H9 (cell line): ENCODE measurements around the gene LYRM2. TPM values are rescaled to one million over a fixed set of nuclear protein-coding genes. Genes with fewer than 3 reads are reported as not detected.

Experiments used
- DNase-seq: peaks from one replicate; pipeline ENCODE4 v3.0.0-alpha.2; 2017
- H2AFZ ChIP-seq: one replicate; pipeline ENCODE4 v1.6.1; 2013; ENCODE audit warnings: mild to moderate bottlenecking, low read length, control low read depth, moderate library complexity
- H2AK5ac ChIP-seq: 2 replicates; pipeline ENCODE4 v1.6.1; 2013; ENCODE audit warnings: low read length, control low read depth, mixed read lengths; ENCODE audit not compliant: insufficient read length
- H2BK120ac ChIP-seq: one replicate; pipeline ENCODE4 v1.6.1; 2013; ENCODE audit warnings: low read depth, mild to moderate bottlenecking, low read length, control low read depth, inconsistent platforms; ENCODE audit not compliant: poor library complexity, severe bottlenecking
- H2BK12ac ChIP-seq: 2 replicates; pipeline ENCODE4 v1.6.1; 2013; ENCODE audit warnings: low read length, control low read depth, mixed read lengths, low read depth; ENCODE audit not compliant: insufficient read length
- H2BK15ac ChIP-seq: 2 replicates; pipeline ENCODE4 v1.6.1; 2013; ENCODE audit warnings: low read depth, low read length, control low read depth
- H2BK20ac ChIP-seq: one replicate; pipeline ENCODE4 v1.6.1; 2013; ENCODE audit warnings: low read depth, mild to moderate bottlenecking, low read length, control low read depth, inconsistent platforms; ENCODE audit not compliant: poor library complexity, severe bottlenecking
- H2BK5ac ChIP-seq: 2 replicates; pipeline ENCODE4 v1.6.1; 2013; ENCODE audit warnings: low read length, control low read depth, mixed read lengths; ENCODE audit not compliant: insufficient read length
- H3K14ac ChIP-seq: 2 replicates; pipeline ENCODE4 v1.6.1; 2013; ENCODE audit warnings: low read length, control low read depth; ENCODE audit not compliant: insufficient read depth
- H3K18ac ChIP-seq: 2 replicates; pipeline ENCODE4 v1.6.1; 2013; ENCODE audit warnings: low read depth, mild to moderate bottlenecking, mixed read lengths, low read length, control low read depth; ENCODE audit not compliant: insufficient read length
- H3K23ac ChIP-seq: 2 replicates; pipeline ENCODE4 v1.6.1; 2013; ENCODE audit warnings: low read length, control low read depth, mixed read lengths, low read depth; ENCODE audit not compliant: insufficient read length
- H3K23me2 ChIP-seq: 2 replicates; pipeline ENCODE4 v1.6.1; 2013; ENCODE audit warnings: low read depth, mild to moderate bottlenecking, mixed read lengths, low read length, control low read depth; ENCODE audit not compliant: insufficient read length, poor library complexity, severe bottlenecking
- H3K27ac ChIP-seq: 2 replicates; pipeline ENCODE4 v1.5.1; 2013; ENCODE audit warnings: low read length, control low read depth, mixed read lengths, low read depth; ENCODE audit not compliant: insufficient read length
- H3K27me3 ChIP-seq: 2 replicates; pipeline ENCODE4 v1.6.1; 2013; ENCODE audit warnings: low read length, control low read depth, inconsistent platforms; ENCODE audit not compliant: insufficient read depth
- H3K4ac ChIP-seq: 2 replicates; pipeline ENCODE4 v1.6.1; 2013; ENCODE audit warnings: low read depth, mild to moderate bottlenecking, control low read depth, inconsistent platforms, low read length, moderate library complexity
- H3K4me1 ChIP-seq: 2 replicates; pipeline ENCODE4 v1.6.1; 2013; ENCODE audit warnings: low read length, control low read depth, inconsistent platforms; ENCODE audit not compliant: insufficient read depth
- H3K4me2 ChIP-seq: 2 replicates; pipeline ENCODE4 v1.6.1; 2013; ENCODE audit warnings: low read length, control low read depth, mixed read lengths; ENCODE audit not compliant: insufficient read length, insufficient read depth
- H3K56ac ChIP-seq: 2 replicates; pipeline ENCODE4 v1.6.1; 2013; ENCODE audit warnings: low read depth, mild to moderate bottlenecking, mixed read lengths, low read length, control low read depth; ENCODE audit not compliant: insufficient read length
- H3K79me1 ChIP-seq: 2 replicates; pipeline ENCODE4 v1.6.1; 2013; ENCODE audit warnings: low read depth, mild to moderate bottlenecking, moderate library complexity, low read length, control low read depth, inconsistent platforms; ENCODE audit not compliant: insufficient read depth, poor library complexity, severe bottlenecking
- H3K79me2 ChIP-seq: 2 replicates; pipeline ENCODE4 v1.6.1; 2013; ENCODE audit warnings: low read length, control low read depth, inconsistent platforms; ENCODE audit not compliant: insufficient read depth
- H3K9ac ChIP-seq: 2 replicates; pipeline ENCODE4 v1.6.1; 2013; ENCODE audit warnings: low read length, control low read depth, mixed read lengths; ENCODE audit not compliant: insufficient read length; ENCODE audit errors: extremely low read depth
- H3K9me3 ChIP-seq: one replicate; pipeline ENCODE4 v1.6.1; 2013; ENCODE audit warnings: low read depth, low read length, inconsistent platforms; ENCODE audit not compliant: control insufficient read depth
- H3T11ph ChIP-seq: one replicate; pipeline ENCODE4 v1.6.1; 2013; ENCODE audit warnings: mild to moderate bottlenecking, low read length, control low read depth, inconsistent platforms
- H4K20me1 ChIP-seq: one replicate; pipeline ENCODE4 v1.6.1; 2013; ENCODE audit not compliant: control insufficient read depth, insufficient read length, insufficient read depth
- H4K5ac ChIP-seq: 2 replicates; pipeline ENCODE4 v1.6.1; 2013; ENCODE audit warnings: low read depth, mild to moderate bottlenecking, mixed read lengths, low read length, control low read depth; ENCODE audit not compliant: insufficient read length
- H4K8ac ChIP-seq: replicated peaks from 2 replicates; pipeline ENCODE4 v1.6.1; 2013; ENCODE audit warnings: low read length, control low read depth, mixed read lengths, low read depth; ENCODE audit not compliant: insufficient read length
- H4K91ac ChIP-seq: 2 replicates; pipeline ENCODE4 v1.6.1; 2013; ENCODE audit warnings: low read depth, mild to moderate bottlenecking, moderate library complexity, mixed read lengths, low read length, control low read depth; ENCODE audit not compliant: insufficient read length
- H3K27ac Mint-ChIP-seq, 3 experiments: 2 replicates in 2 of 3; 3 replicates in 1 of 3; pipeline ENCODE4 v1.8.0; 2020 to 2021; ENCODE audit warnings: mixed read lengths in 3 of 3, mild to moderate bottlenecking in 1 of 3, moderate library complexity in 1 of 3
- H3K27me3 Mint-ChIP-seq: 2 replicates; pipeline ENCODE4 v1.8.0; 2021; ENCODE audit warnings: low read depth, mild to moderate bottlenecking, moderate library complexity, mixed read lengths
- H3K36me3 Mint-ChIP-seq, 3 experiments: 2 replicates in 2 of 3; 3 replicates in 1 of 3; pipeline ENCODE4 v1.8.0; 2020 to 2021; ENCODE audit warnings: low read depth in 3 of 3, mixed read lengths in 3 of 3; ENCODE audit not compliant: insufficient read depth in 1 of 3
- H3K4me1 Mint-ChIP-seq, 2 experiments: 2 replicates each; pipeline ENCODE4 v1.8.0; 2020; ENCODE audit warnings: mixed read lengths in 2 of 2
- H3K4me3 Mint-ChIP-seq, 2 experiments: 2 replicates in 1 of 2; 3 replicates in 1 of 2; pipeline ENCODE4 v1.8.0; 2020 to 2021; ENCODE audit warnings: mild to moderate bottlenecking in 2 of 2, mixed read lengths in 2 of 2, moderate library complexity in 1 of 2
- H3K9me3 Mint-ChIP-seq, 2 experiments: 2 replicates in 1 of 2; 3 replicates in 1 of 2; pipeline ENCODE4 v1.8.0; 2020; ENCODE audit warnings: mild to moderate bottlenecking in 2 of 2, mixed read lengths in 2 of 2, moderate library complexity in 1 of 2
- CTCF ChIP-seq: fragments of 200-600 bp; sonication (generic); conservative IDR thresholded peaks from 3 replicates; pipeline ENCODE4 v1.8.0; 2021; ENCODE audit warnings: antibody characterized with exemption, mild to moderate bottlenecking
- WGBS: extraction: QIAGEN DNeasy Blood & Tissue Kit; methylation state at CpG from one replicate; pipeline ENCODE4 v1.1.7; 2013; ENCODE audit warnings: missing lambda C conversion rate, low lambda C conversion rate, mixed read lengths; ENCODE audit not compliant: insufficient read length; ENCODE audit errors: extremely low coverage; 5-methylcytosine and 5-hydroxymethylcytosine counted together
- total RNA-seq: library from RNA; stranded (reverse); gene quantifications from 2 replicates; pipeline ENCODE4 v1.2.1, GENCODE V29; 2021

The LYRM2 gene
- total RNA-seq, 1 experiment from 2014 or later, result 29.8 TPM

DNA sequence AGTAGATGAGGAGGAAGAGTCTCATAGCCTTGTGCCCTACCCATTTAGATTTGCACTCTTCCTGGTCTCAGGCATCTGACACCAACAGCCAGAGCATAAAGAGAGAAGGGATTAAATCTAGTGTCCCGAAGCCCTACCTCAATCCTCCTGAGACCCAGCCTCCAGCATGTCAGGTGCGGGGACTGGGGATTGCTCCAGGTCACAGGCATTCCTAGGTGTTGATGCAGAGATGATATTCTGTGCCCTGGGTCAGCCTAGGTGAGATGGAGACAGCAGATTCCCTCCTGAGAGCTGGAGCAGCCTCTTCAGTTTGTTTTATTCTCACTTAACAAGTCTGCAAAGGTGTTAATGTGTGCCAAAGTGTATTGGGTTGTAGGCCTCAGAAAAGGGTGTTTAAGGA lies 115.8 kb downstream of the LYRM2 start:
- H3K9me3 Mint-ChIP-seq, result no peaks in the 10 kb centered on the region
- no peak overlapping the region for H2AFZ ChIP-seq
- no peak overlapping the region for H2BK15ac ChIP-seq
- no peak overlapping the region for H4K91ac ChIP-seq
- no peaks in the 10 kb centered on the region for H4K20me1 ChIP-seq
- no peaks in the 10 kb centered on the region; a peak in 1 of 4 replicates for H3K4me1 Mint-ChIP-seq
- H3K9ac ChIP-seq, result no peak overlapping the region
- H3K27me3 ChIP-seq, result no peaks in the 10 kb centered on the region
- H3T11ph ChIP-seq, result no peak overlapping the region
- no peak overlapping the region for H3K18ac ChIP-seq
- H3K4me2 ChIP-seq, result no peak overlapping the region
- H3K56ac ChIP-seq, result no peak overlapping the region
- H3K9me3 ChIP-seq, result no peaks in the 10 kb centered on the region
- no peak for DNase-seq
- no peak overlapping the region for H4K8ac ChIP-seq
- no peak overlapping the region for H2BK5ac ChIP-seq
- H3K27ac Mint-ChIP-seq, result no peak overlapping the region
- H3K23me2 ChIP-seq, result no peaks in the 10 kb centered on the region
- H3K4me1 ChIP-seq, result no peaks in the 10 kb centered on the region
- H2BK12ac ChIP-seq, result no peak overlapping the region
- H2BK20ac ChIP-seq, result no peak overlapping the region
- no peak overlapping the region for H3K4me3 Mint-ChIP-seq
- H3K4ac ChIP-seq, result no peak overlapping the region
- H2AK5ac ChIP-seq, result no peak overlapping the region
- H3K79me1 ChIP-seq, result no peaks in the 10 kb centered on the region
- H3K36me3 Mint-ChIP-seq, result no peaks in the 10 kb centered on the region
- no peaks in the 10 kb centered on the region; the same call in 1 of the 2 replicates for H3K27me3 Mint-ChIP-seq
- no peak overlapping the region for H3K23ac ChIP-seq
- WGBS, result no CpG with 5 or more reads among the region's 2 CpGs
- H4K5ac ChIP-seq, result no peak overlapping the region
- H3K27ac ChIP-seq, result no peak overlapping the region
- H3K79me2 ChIP-seq, result no peaks in the 10 kb centered on the region
- H3K14ac ChIP-seq, result no peak overlapping the region
- no peak overlapping the region for H2BK120ac ChIP-seq
- no peak for TF ChIP-seq CTCF
